ENCODE data around the gene ZNF474. TPM values are rescaled to one million over a fixed set of nuclear protein-coding genes. Genes with fewer than 3 reads are reported as not detected.
A peak's percentile ranks its signal among the peaks of the same experiment; 100 is the strongest.

ZNF474 gene
- total RNA-seq, 2 donors from 2014 or later: not detected

DNA sequence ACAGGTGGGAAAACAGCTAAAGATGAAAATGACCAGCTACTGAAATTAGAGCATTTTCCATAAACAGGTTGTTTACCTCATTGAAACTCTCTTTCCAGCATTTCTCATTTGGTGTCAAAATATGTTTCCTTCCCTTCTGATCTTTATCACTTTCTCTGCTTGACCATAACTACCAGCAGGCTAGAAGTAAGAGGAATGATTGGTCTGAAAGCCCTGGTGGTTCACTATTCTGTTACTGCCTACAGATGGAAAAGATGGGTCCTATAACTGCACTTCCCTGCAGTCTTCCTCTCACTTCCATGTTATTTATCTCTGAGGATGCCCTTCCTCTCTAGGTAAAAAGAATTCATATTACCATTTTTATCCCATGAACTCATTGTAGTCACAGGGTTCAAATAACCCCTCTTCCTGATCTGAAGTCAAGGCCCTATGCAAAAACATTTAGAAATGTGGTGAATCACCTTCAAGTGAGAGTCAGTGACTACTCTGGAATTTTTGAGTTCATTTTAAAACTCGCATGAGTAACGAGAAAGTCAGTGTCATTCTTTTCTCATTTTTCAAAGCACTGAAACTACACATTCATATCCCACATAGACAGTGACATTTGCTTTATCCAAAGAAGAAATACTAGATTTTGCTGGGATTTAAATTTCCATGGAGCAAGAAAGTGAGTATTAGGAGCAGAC lies 51.7 kb downstream of the ZNF474 start:
- Histone ChIP-seq H3K27ac (no peak overlapping the region), H3K4me1 (no peaks in the 10 kb centered on the region), H3K4me3 (no peak overlapping the region), H3K27me3 (no peaks in the 10 kb centered on the region), H3K9me3 (no peaks in the 10 kb centered on the region), H3K36me3 (replicated peaks in 1 of 2; ENCODE audit: insufficient read depth in 1 of 2, low read depth in 2 of 2) (no peaks in the 10 kb centered on the region)
- intact Hi-C loops (cut with DNase I): no loop called here
- WGBS, 2 donors: 50 to 87% methylated on average over 2 of the region's 2 CpGs
- TF ChIP-seq, protein P1, sequence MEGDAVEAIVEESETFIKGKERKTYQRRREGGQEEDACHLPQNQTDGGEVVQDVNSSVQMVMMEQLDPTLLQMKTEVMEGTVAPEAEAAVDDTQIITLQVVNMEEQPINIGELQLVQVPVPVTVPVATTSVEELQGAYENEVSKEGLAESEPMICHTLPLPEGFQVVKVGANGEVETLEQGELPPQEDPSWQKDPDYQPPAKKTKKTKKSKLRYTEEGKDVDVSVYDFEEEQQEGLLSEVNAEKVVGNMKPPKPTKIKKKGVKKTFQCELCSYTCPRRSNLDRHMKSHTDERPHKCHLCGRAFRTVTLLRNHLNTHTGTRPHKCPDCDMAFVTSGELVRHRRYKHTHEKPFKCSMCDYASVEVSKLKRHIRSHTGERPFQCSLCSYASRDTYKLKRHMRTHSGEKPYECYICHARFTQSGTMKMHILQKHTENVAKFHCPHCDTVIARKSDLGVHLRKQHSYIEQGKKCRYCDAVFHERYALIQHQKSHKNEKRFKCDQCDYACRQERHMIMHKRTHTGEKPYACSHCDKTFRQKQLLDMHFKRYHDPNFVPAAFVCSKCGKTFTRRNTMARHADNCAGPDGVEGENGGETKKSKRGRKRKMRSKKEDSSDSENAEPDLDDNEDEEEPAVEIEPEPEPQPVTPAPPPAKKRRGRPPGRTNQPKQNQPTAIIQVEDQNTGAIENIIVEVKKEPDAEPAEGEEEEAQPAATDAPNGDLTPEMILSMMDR (IDR thresholded peaks at IDR 0.05): no peak
- no peak for TF ChIP-seq POLR2A (IDR thresholded peaks at IDR 0.05)
- DNase-seq: no peak
- no peak for ATAC-seq

DNA sequence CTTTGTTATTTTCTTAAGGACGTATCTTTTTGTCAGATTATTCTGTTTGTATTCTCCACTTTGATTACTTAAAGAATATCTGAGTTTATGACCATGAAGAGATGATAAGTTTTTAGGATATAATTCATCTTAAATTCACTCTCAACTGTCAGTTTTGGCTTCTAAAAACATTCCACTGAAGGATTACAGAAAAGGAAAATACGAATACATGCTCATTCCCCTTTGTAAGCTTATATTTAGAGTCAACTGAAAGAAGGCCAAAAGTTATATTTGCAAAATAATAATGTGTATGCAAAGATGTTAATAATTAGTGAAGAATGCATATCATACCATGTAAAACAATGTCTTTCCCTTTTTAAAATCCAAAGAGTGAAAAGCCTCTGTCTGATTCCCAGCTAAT lies 52.5 kb downstream of the ZNF474 start:
- H3K9me3 ChIP-seq: no peaks in the 10 kb centered on the region
- intact Hi-C loops (cut with DNase I): no loop called here
- DNase-seq: no peak
- H3K4me1 ChIP-seq: no peaks in the 10 kb centered on the region
- H3K36me3 ChIP-seq (replicated peaks in 1 of 2; ENCODE audit: insufficient read depth in 1 of 2, low read depth in 2 of 2): no peaks in the 10 kb centered on the region
- ATAC-seq: no peak
- no peak overlapping the region for H3K27ac ChIP-seq
- no peak for TF ChIP-seq POLR2A (IDR thresholded peaks at IDR 0.05)
- TF ChIP-seq, protein P1 (IDR thresholded peaks at IDR 0.05): no peak
- no peak overlapping the region for H3K4me3 ChIP-seq
- 42 to 45% methylated on average over 2 of the region's 2 CpGs for WGBS, 2 donors
- no peaks in the 10 kb centered on the region for H3K27me3 ChIP-seq

DNA sequence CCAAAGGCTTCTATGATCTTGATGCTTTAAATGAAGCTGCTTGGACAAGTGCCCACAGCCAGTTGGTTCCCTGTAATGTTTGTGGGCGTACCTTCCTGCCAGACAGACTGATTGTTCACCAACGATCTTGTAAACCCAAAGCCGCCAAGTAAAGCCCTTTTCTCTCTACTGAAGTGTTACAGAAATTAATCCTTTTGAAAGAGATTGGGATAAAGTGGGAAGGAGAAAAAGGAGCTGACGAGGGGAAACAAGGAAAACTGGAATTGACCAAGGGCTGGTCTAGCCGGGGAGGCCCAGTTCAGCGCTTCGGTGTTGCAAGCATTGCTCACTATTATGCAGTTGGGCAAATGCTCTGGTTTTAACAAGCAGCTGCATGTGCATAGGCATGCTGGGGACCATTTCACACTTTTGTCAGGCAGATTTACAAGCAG lies 53.2 kb downstream of the ZNF474 start:
- DNase-seq (peak in 1 of 4 donors; percentile 9), ATAC-seq (no peak)
- WGBS, 2 donors: 45 to 58% methylated on average over 7 of the region's 7 CpGs
- Histone ChIP-seq H3K4me1 (no peaks in the 10 kb centered on the region), H3K36me3 (replicated peaks in 1 of 2; ENCODE audit: insufficient read depth in 1 of 2, low read depth in 2 of 2) (no peaks in the 10 kb centered on the region), H3K9me3 (no peaks in the 10 kb centered on the region), H3K4me3 (no peak overlapping the region), H3K27ac (no peak overlapping the region), H3K27me3 (no peaks in the 10 kb centered on the region)
- TF ChIP-seq, protein P1 (IDR thresholded peaks at IDR 0.05): no peak
- TF ChIP-seq POLR2A (IDR thresholded peaks at IDR 0.05): no peak
- intact Hi-C loops (cut with DNase I): no loop called here

DNA sequence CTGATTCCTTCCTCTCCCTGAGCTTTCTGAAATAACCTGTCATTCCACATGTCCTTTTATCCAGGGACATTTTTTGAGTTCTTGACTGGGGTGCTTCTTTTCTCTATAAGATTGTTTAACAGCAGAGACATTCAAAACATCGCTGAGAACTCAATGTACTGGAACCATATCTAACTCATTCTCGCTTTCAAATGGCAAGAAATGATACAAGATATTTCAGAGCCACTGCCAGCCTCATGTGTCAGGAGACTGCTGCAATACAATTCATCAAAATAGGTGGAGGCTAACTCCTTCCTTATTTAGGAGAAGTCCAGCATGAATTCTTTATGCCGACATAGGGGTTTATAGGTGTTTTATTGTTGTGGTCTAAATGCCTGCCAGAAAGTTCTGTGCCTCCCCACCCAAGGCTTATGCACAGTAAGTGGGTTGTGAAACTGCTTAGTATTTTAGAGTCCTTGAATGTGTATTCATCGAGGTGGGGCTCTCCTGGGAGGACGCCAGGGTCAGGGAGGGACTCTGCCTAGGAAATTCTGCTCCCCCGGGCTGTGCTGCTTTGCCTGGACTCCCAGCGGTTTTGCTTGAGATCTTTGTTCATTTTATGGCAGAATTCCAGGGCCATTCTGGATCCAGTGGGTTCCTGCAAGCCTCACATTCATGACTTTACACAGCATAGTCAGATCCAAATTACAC lies 53.9 kb downstream of the ZNF474 start:
- intact Hi-C loops (cut with DNase I): no loop called here
- TF ChIP-seq POLR2A (IDR thresholded peaks at IDR 0.05): no peak
- TF ChIP-seq, protein P1 (IDR thresholded peaks at IDR 0.05): no peak

More for the DNA sequence above, 53.9 kb downstream of the ZNF474 start:
- Histone ChIP-seq H3K36me3 (replicated peaks in 1 of 2; ENCODE audit: insufficient read depth in 1 of 2, low read depth in 2 of 2) (no peaks in the 10 kb centered on the region), H3K4me1 (no peaks in the 10 kb centered on the region), H3K27me3 (no peaks in the 10 kb centered on the region), H3K9me3 (no peaks in the 10 kb centered on the region), H3K4me3 (no peak overlapping the region), H3K27ac (no peak overlapping the region)
- WGBS, 2 donors: 48 to 55% methylated on average over 7 of the region's 7 CpGs
- DNase-seq (peak; percentile 14 to 58 (median 36)), ATAC-seq (peak; percentile 45)

Data from body of pancreas (tissue), 4 donors.